ENCODE results near the gene INPP4B. TPM values are rescaled to one million over a fixed set of nuclear protein-coding genes. Genes with fewer than 3 reads are reported as not detected.

The INPP4B gene
- total RNA-seq, 1 experiment from 2014 or later, result 0.07 TPM

- Histone ChIP-seq H3K9ac (ENCODE audit: extremely low read depth, insufficient read length, low read length) (no peak overlapping the region), H2BK12ac (ENCODE audit: insufficient read length, low read depth, low read length) (no peak overlapping the region), H2BK20ac (ENCODE audit: low read depth, low read length, poor library complexity, severe bottlenecking) (no peak overlapping the region), H2BK120ac (ENCODE audit: low read depth, low read length, poor library complexity, severe bottlenecking) (no peak overlapping the region), H2BK5ac (ENCODE audit: insufficient read length, low read length) (no peak overlapping the region), H3K79me2 (ENCODE audit: insufficient read depth, low read length) (no peaks in the 10 kb centered on the region), H3K23ac (ENCODE audit: insufficient read length, low read depth, low read length) (no peak overlapping the region), H4K8ac (replicated peaks; ENCODE audit: insufficient read length, low read depth, low read length) (no peak overlapping the region), H2AFZ (ENCODE audit: low read length) (no peak overlapping the region), H3K9me3 (ENCODE audit: control insufficient read depth, low read depth, low read length) (no peaks in the 10 kb centered on the region), H3K79me1 (ENCODE audit: insufficient read depth, low read depth, low read length, poor library complexity, severe bottlenecking) (no peaks in the 10 kb centered on the region), H3K4ac (ENCODE audit: low read depth, low read length) (no peak overlapping the region), H3K4me1 (ENCODE audit: insufficient read depth, low read length) (no peaks in the 10 kb centered on the region), H3K18ac (ENCODE audit: insufficient read length, low read depth, low read length) (no peak overlapping the region), H4K91ac (ENCODE audit: insufficient read length, low read depth, low read length) (no peak overlapping the region), H2AK5ac (ENCODE audit: insufficient read length, low read length) (no peak overlapping the region), H3K14ac (ENCODE audit: insufficient read depth, low read length) (no peak overlapping the region), H2BK15ac (ENCODE audit: low read depth, low read length) (no peak overlapping the region), H3K27me3 (ENCODE audit: insufficient read depth, low read length) (no peaks in the 10 kb centered on the region), H4K5ac (ENCODE audit: insufficient read length, low read depth, low read length) (no peak overlapping the region), H4K20me1 (ENCODE audit: control insufficient read depth, insufficient read depth, insufficient read length) (no peaks in the 10 kb centered on the region), H3T11ph (ENCODE audit: low read length) (no peak overlapping the region), H3K23me2 (ENCODE audit: insufficient read length, low read depth, low read length, poor library complexity, severe bottlenecking) (no peaks in the 10 kb centered on the region), H3K27ac (ENCODE audit: insufficient read length, low read depth, low read length) (no peak overlapping the region), H3K4me2 (ENCODE audit: insufficient read depth, insufficient read length, low read length) (no peak overlapping the region), H3K56ac (ENCODE audit: insufficient read length, low read depth, low read length) (no peak overlapping the region)
- H3K27ac Mint-ChIP-seq, result no peak overlapping the region
- no peak for TF ChIP-seq CTCF (conservative IDR thresholded peaks at IDR 0.05)
- WGBS (ENCODE audit: extremely low coverage, insufficient read length, low lambda C conversion rate), result no CpG with 5 or more reads among the region's 1 CpG
- H3K4me3 Mint-ChIP-seq, result no peak overlapping the region
- H3K4me1 Mint-ChIP-seq, result no peaks in the 10 kb centered on the region
- DNase-seq, result no peak
- H3K9me3 Mint-ChIP-seq, result no peaks in the 10 kb centered on the region
- H3K27me3 Mint-ChIP-seq (ENCODE audit: low read depth), result no peaks in the 10 kb centered on the region
- H3K36me3 Mint-ChIP-seq (ENCODE audit: insufficient read depth in 1 of 3, low read depth in 3 of 3), result no peaks in the 10 kb centered on the region
Observed at GRCh38 chr4:142583708-142584107, 262.4 kb downstream of the INPP4B start.

Data from H9 (cell line).